Astrocyte of the cerebellum (primary cell): ENCODE results near the gene HMCN1.

Experiments
- DNase-seq: peaks from one replicate; pipeline ENCODE4 v3.0.0-alpha.2; 2011; ENCODE audit warnings: low read depth
- H3K4me3 ChIP-seq: 2 replicates; pipeline ENCODE4 v1.5.1; 2011; ENCODE audit warnings: mild to moderate bottlenecking, low read depth, low read length, moderate library complexity
- CTCF ChIP-seq: IDR thresholded peaks from 2 replicates; pipeline ENCODE4 v1.5.1; 2012; ENCODE audit warnings: low read length, low read depth, moderate library complexity, mild to moderate bottlenecking; ENCODE audit errors: missing control alignments
- in situ Hi-C: cut with HindIII; loops from 2 replicates; pipeline ENCODE4 v1.10.0; 2017; ENCODE audit warnings: low sequenced_read_pairs

The HMCN1 gene

GRCh38 chr1:185720633-185721272 is 13.4 kb upstream of the HMCN1 start:
- TF ChIP-seq CTCF = peak; percentile 36

GRCh38 chr1:185721553-185721952 is 12.6 kb upstream of the HMCN1 start:
- in situ Hi-C loops = loop anchor here (5.0 kb wide), 1 partner anchor 81 kb away; no protein-coding TSS in a partner anchor
- H3K4me3 ChIP-seq = no peak overlapping the region
- no peak for DNase-seq
- TF ChIP-seq CTCF = no peak

More at GRCh38 chr1:185720633-185721272, 13.4 kb upstream of the HMCN1 start:
- peak; percentile 64 for DNase-seq
- H3K4me3 ChIP-seq = no peak overlapping the region
- in situ Hi-C loops = loop anchor here (5.0 kb wide), 1 partner anchor 82 kb away; no protein-coding TSS in a partner anchor

- H3K4me3 ChIP-seq = no peak overlapping the region
- no peak for TF ChIP-seq CTCF
- DNase-seq = no peak
- in situ Hi-C loops = loop anchor here (5.0 kb wide), 1 partner anchor 80 kb away; no protein-coding TSS in a partner anchor
These were observed 12.1 kb upstream of the HMCN1 start for GRCh38 chr1:185722098-185722497.

DNA sequence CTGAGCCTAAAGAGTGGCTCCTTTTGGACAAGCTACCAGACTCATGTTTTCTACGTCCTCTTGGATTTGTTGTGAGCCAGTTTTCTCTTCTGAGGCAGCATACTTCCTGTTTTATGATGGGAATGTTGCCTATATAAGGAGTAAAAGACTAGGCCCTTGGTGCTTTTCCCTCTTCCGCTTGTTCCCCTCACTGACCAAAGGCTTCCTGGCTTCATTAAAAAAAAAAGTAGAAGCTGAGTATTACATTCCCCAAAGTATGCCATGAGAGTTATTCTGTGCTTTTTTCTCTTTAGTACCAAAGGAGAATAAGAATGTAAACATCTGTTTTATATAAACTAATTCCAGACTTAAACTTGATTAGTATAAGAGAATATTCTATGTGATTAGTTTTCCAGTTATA is 6.5 kb upstream of the HMCN1 start:
- no peak for DNase-seq
- in situ Hi-C loops = no loop called here
- no peak overlapping the region for H3K4me3 ChIP-seq
- no peak for TF ChIP-seq CTCF

- in situ Hi-C loops = no loop called here
- no peak for DNase-seq
- no peak for TF ChIP-seq CTCF
- H3K4me3 ChIP-seq = no peak overlapping the region
These were observed 2.7 kb upstream of the HMCN1 start for GRCh38 chr1:185731446-185731845.

DNA sequence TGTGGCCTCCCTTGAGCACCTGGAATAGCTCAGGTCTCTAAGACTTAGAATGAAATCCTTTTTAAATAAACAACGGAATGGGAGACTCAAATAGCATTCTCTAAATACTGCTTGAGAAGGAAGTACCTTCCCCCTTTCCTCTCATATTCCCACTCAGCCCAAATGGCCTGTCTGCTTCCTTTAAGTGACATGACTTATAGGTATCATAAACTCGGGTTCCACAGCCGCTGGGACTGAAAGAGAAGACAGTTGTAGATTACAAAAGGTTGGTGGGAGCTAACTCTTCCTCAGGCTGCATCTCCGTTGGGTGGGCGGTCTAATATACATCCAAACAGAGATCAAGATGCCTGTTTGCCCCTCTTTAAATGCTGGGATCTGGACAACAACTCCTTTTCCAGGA is 1.2 kb upstream of the HMCN1 start:
- in situ Hi-C loops = no loop called here
- H3K4me3 ChIP-seq = no peak overlapping the region
- DNase-seq = no peak
- TF ChIP-seq CTCF = no peak
